NK-92 treated with Interleukin-12 subunit alpha and Interleukin-12 subunit beta, amount 100 ng/mL, for 24 hours (cell line): ENCODE data around the gene AKR7A3.
"Not testable (repeated sequence)": the region's sequence is repeated elsewhere in the genome, so short reads cannot be mapped to it uniquely, and the experiment has no call there.

ENCODE experiments used
- DNase-seq: peaks from one replicate; lab custom pipeline; 2025; lab: John Stamatoyannopoulos, UW

The AKR7A3 gene

GRCh38 chr1:19289244-19289643 is 674 bp upstream of the AKR7A3 start:
- DNase-seq = no peak

- DNase-seq = no peak
These were observed 959 bp downstream of the AKR7A3 start for GRCh38 chr1:19287436-19288185.

GRCh38 chr1:19285807-19286206 is 2.8 kb downstream of the AKR7A3 start:
- DNase-seq = not testable (repeated sequence)

- DNase-seq = not testable (repeated sequence)
These were observed 3.2 kb downstream of the AKR7A3 start for GRCh38 chr1:19285366-19285765.

GRCh38 chr1:19284881-19285280 is 3.7 kb downstream of the AKR7A3 start:
- DNase-seq = no peak

GRCh38 chr1:19283891-19284290 is 4.7 kb downstream of the AKR7A3 start:
- no peak for DNase-seq

GRCh38 chr1:19274636-19275035 is 13.9 kb downstream of the AKR7A3 start:
- no peak for DNase-seq

GRCh38 chr1:19273844-19274531 is 14.6 kb downstream of the AKR7A3 start:
- DNase-seq = not testable (repeated sequence)

- DNase-seq = no peak
These were observed 15.3 kb downstream of the AKR7A3 start for GRCh38 chr1:19273106-19273843.

GRCh38 chr1:19272064-19272463 is 16.5 kb downstream of the AKR7A3 start:
- no peak for DNase-seq

GRCh38 chr1:19270343-19270730 is 18.2 kb downstream of the AKR7A3 start:
- DNase-seq = not testable (repeated sequence)

GRCh38 chr1:19269427-19270342 is 18.9 kb downstream of the AKR7A3 start:
- not testable (repeated sequence) for DNase-seq

- DNase-seq = no peak
These were observed 20.1 kb downstream of the AKR7A3 start for GRCh38 chr1:19268445-19268844.

GRCh38 chr1:19262744-19263143 is 25.8 kb downstream of the AKR7A3 start:
- no peak for DNase-seq

- no peak for DNase-seq
These were observed 26.5 kb downstream of the AKR7A3 start for GRCh38 chr1:19262047-19262446.

GRCh38 chr1:19260211-19261138 is 28.1 kb downstream of the AKR7A3 start:
- DNase-seq = no peak

- no peak for DNase-seq
These were observed 30.2 kb downstream of the AKR7A3 start for GRCh38 chr1:19258353-19258752.

GRCh38 chr1:19257178-19257914 is 31.2 kb downstream of the AKR7A3 start:
- no peak for DNase-seq

- not testable (repeated sequence) for DNase-seq
These were observed 32.3 kb downstream of the AKR7A3 start for GRCh38 chr1:19256301-19256700.

- DNase-seq = no peak
These were observed 33.3 kb downstream of the AKR7A3 start for GRCh38 chr1:19255288-19255687.
